Measurements from ENCODE around the gene LAMB1.

The LAMB1 gene

DNA sequence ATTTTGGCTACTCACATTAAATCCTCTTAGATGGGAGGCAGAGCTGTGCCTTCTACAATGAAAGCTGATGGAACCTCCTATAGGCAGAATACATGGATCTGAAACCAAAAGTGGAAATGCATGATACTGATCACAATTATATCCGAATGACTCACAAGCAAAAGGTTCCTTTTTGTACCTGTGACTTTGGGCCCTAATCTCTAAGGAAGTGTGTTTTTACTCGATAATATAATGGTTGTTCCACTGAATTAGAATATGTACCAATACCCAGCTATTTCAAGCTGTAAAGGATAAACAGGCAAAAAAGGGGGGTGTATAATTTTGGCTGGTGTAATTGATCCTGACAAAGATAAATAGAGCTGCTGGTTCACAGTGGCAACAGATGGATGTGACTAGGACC lies 17.6 kb upstream of the LAMB1 start:
- TF ChIP-seq, protein P1, sequence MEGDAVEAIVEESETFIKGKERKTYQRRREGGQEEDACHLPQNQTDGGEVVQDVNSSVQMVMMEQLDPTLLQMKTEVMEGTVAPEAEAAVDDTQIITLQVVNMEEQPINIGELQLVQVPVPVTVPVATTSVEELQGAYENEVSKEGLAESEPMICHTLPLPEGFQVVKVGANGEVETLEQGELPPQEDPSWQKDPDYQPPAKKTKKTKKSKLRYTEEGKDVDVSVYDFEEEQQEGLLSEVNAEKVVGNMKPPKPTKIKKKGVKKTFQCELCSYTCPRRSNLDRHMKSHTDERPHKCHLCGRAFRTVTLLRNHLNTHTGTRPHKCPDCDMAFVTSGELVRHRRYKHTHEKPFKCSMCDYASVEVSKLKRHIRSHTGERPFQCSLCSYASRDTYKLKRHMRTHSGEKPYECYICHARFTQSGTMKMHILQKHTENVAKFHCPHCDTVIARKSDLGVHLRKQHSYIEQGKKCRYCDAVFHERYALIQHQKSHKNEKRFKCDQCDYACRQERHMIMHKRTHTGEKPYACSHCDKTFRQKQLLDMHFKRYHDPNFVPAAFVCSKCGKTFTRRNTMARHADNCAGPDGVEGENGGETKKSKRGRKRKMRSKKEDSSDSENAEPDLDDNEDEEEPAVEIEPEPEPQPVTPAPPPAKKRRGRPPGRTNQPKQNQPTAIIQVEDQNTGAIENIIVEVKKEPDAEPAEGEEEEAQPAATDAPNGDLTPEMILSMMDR (conservative IDR thresholded peaks at IDR 0.05; ENCODE audit: low read depth, low read length) = no peak
- no peak for DNase-seq (ENCODE audit: low read depth)
- H3K4me3 ChIP-seq (ENCODE audit: low read depth, low read length) = no peak overlapping the region

DNA sequence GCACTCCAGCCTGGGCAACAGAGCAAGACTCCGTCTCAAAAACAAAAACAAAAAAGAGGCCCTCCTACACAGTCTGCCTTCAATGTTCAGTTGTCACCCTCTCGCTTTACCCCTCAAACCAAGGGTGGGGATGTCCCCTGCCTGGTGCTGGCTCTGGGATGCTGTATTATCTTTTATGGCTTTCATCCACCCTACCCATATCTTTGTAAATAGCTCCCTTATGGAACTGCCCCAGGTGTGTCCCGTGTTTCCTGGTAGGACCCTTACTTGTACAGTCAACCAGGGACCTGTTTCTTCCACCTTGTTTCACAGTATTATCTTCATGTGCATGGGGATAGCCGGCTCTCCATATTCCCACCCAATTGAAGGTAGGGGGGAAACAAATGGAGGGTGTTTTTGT lies 15.7 kb upstream of the LAMB1 start:
- DNase-seq (ENCODE audit: low read depth) = no peak
- TF ChIP-seq, protein P1 (conservative IDR thresholded peaks at IDR 0.05; ENCODE audit: low read depth, low read length) = no peak
- H3K4me3 ChIP-seq (ENCODE audit: low read depth, low read length) = no peak overlapping the region

DNA sequence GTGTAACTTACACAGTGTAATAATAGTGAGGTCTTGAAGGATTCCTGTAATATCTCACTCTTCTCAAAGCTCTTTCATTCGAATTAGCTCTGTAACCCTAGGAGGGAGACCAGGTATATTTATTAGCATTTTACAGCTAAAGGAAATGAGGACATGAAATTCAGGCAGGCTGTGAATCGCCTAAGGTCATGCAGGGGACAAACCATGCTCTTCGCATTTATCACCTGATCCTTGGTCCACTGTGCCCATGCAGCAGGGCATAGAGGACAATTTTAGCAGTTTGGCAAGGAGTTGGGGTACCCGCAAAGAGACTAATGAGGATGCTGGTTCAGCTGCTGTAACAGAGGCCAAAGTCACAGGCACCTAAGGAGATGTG lies 14.8 kb upstream of the LAMB1 start:
- no peak for DNase-seq (ENCODE audit: low read depth)
- TF ChIP-seq, protein P1 (conservative IDR thresholded peaks at IDR 0.05; ENCODE audit: low read depth, low read length) = no peak
- no peak overlapping the region for H3K4me3 ChIP-seq (ENCODE audit: low read depth, low read length)

DNA sequence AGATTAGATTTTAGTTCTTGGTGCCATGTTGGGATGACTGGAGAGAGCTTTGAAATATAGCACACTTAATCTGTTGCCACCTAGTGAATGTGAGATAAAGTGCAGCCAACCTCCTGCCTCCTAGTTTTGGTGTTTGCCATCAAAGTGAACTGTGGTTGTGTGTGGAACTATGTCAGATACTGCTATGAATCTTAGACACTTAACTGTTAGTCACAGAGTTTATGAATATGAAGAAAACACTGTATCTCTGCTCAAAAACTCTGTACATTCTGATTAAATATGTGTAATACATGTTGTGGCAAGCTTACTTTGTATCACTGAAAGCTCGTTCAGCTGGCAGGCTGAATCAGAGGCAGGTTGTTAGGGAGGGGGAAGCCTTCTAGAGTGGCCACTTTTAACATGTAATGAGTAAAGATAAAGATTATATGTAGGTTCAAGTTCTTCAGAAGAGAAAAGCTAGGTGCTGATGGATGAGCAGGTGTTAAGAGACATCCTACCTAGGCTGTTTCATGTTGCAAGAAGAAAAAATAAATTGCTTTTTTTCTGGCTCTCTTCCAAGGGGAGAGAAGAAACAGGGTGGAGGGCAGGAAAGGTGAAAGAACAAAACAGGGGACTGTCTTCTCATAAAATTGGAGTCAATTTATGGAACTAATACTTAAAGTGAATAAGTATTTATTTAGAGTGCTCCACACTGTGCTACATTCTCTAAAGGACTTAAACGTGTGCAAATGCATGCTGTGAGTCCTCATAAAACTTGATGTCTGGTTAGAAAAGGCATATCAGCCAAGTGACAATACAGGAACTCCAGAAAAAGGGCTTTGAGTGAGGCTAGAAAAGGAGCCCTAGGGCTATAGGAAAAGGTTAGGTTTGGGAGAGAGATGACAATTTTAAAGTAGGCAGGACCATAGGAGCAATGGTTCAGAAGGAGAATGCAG lies 14.1 kb upstream of the LAMB1 start:
- H3K4me3 ChIP-seq (ENCODE audit: low read depth, low read length) = no peak overlapping the region
- DNase-seq (ENCODE audit: low read depth) = peak; percentile 70
- TF ChIP-seq, protein P1 (conservative IDR thresholded peaks at IDR 0.05; ENCODE audit: low read depth, low read length) = peak; percentile 61

DNA sequence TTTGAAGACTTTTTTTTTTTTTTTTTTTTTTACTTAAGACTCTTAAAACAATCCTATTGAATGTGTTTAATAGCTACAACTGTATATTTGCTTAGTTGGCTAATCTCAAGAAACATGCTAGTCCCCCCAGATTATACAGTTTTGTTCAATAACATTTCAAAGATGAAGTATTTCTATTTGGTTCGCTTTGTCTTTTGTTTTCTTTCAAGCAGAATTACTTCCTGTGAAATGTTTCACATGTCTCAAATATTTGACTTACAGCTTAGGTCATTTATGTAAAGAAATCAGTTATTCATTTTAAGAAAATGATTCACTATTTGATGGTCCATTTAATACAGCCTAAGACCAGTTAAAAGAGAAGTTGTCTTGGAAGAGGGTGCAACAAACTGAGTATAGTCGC lies 12.8 kb upstream of the LAMB1 start:
- H3K4me3 ChIP-seq (ENCODE audit: low read depth, low read length) = no peak overlapping the region
- TF ChIP-seq, protein P1 (conservative IDR thresholded peaks at IDR 0.05; ENCODE audit: low read depth, low read length) = no peak
- peak; percentile 58 for DNase-seq (ENCODE audit: low read depth)

DNA sequence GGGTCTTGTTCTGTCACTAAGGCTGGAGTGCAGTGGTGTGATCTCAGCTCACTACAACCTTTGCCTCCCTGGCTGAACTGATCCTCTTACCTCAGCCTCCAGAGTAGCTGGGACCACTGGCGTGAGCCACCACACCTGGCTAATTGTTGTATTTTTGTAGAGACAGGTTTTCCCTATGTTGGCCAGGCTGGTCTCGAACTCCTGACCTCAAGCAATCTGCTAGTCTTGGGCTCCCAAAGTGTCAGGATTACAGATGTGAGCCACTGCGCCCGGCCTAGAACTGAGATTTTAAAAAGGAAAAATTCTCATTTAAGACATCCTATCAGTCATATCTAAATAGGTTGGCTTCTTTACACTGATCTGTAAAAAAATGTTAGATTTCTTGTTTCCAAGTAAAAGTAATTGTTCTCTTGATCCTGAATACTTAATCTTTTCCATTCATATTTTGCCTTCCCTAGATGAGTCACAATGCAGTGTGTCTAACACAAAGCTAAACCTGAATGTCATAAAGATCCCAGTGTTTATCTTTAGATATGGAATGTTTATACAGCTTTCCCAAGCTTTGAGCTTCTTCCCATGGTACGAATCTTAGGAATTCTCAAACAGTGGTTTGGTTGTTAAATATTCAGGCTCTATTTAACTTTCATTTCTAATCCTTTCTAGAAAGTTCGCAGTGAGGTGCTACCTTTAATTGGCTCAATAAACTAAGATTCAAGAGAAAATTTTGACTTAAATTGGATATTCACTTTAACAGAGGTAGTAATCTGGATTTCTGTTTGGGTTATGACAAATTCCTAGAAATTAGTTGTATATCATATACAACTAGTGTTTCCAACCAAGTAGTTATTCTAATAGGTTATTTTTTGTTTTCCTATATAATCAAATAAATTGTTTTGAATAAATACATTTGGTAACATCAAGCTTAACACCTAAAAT lies 12.1 kb upstream of the LAMB1 start:
- no peak overlapping the region for H3K4me3 ChIP-seq (ENCODE audit: low read depth, low read length)
- DNase-seq (ENCODE audit: low read depth) = peak; percentile 48
- TF ChIP-seq, protein P1 (conservative IDR thresholded peaks at IDR 0.05; ENCODE audit: low read depth, low read length) = no peak

Data from choroid plexus epithelial cell (primary cell).